Measurements from ENCODE around the gene STT3A.

- TF ChIP-seq RCOR1 (IDR thresholded peaks at IDR 0.05; ENCODE audit: low read depth, low read length) (no peak), NFE2L2 (conservative IDR thresholded peaks at IDR 0.05; ENCODE audit: low read length) (no peak), CTCF (IDR thresholded peaks at IDR 0.05) (no peak), USF2 (IDR thresholded peaks at IDR 0.05) (no peak)
Measured at GRCh38 chr11:125645871-125646270, 53.2 kb downstream of the STT3A start.

Measured in A549 (cell line).